ENCODE data around the gene PRM1. TPM values are rescaled to one million over a fixed set of nuclear protein-coding genes. Genes with fewer than 3 reads are reported as not detected.

Gene PRM1
- total and polyA plus RNA-seq, 2 of the 13 experiments (the other 11 are each of a cell fraction or from before 2014, with no cell fraction given), result not detected

- TF ChIP-seq, protein P1, sequence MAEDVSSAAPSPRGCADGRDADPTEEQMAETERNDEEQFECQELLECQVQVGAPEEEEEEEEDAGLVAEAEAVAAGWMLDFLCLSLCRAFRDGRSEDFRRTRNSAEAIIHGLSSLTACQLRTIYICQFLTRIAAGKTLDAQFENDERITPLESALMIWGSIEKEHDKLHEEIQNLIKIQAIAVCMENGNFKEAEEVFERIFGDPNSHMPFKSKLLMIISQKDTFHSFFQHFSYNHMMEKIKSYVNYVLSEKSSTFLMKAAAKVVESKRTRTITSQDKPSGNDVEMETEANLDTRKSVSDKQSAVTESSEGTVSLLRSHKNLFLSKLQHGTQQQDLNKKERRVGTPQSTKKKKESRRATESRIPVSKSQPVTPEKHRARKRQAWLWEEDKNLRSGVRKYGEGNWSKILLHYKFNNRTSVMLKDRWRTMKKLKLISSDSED (CRISPR knock-in tag; IDR thresholded peaks at IDR 0.05), result no peak
- no peak for TF ChIP-seq GATAD1 (CRISPR knock-in tag; IDR thresholded peaks at IDR 0.05)
- TF ChIP-seq SUZ12 (IDR thresholded peaks at IDR 0.05; ENCODE audit: low read depth, low read length), result no peak
- TF ChIP-seq NR0B2 (CRISPR knock-in tag; IDR thresholded peaks at IDR 0.05), result no peak
- TF ChIP-seq PHB2 (IDR thresholded peaks at IDR 0.05; ENCODE audit: partially characterized antibody), result no peak
- TF ChIP-seq CHCHD3 (CRISPR knock-in tag; IDR thresholded peaks at IDR 0.05), result no peak
- TF ChIP-seq RXRA (CRISPR knock-in tag; IDR thresholded peaks at IDR 0.05), result peak; percentile 94
- TF ChIP-seq NFRKB (IDR thresholded peaks at IDR 0.05), result no peak
- no peak for TF ChIP-seq TCF12 (IDR thresholded peaks at IDR 0.05)
- peak; percentile 88; the same call in 1 of the 2 replicates for TF ChIP-seq TCF12 (CRISPR knock-in tag; IDR thresholded peaks at IDR 0.05)
- no peak for TF ChIP-seq SP140L (CRISPR knock-in tag; IDR thresholded peaks at IDR 0.05; ENCODE audit: borderline replicate concordance)
- 0 out of 2 replicates have a peak, but pooled peaks have one; percentile 69 for TF ChIP-seq DNMT1 (CRISPR knock-in tag; IDR thresholded peaks at IDR 0.05)
- TF ChIP-seq, protein P2, sequence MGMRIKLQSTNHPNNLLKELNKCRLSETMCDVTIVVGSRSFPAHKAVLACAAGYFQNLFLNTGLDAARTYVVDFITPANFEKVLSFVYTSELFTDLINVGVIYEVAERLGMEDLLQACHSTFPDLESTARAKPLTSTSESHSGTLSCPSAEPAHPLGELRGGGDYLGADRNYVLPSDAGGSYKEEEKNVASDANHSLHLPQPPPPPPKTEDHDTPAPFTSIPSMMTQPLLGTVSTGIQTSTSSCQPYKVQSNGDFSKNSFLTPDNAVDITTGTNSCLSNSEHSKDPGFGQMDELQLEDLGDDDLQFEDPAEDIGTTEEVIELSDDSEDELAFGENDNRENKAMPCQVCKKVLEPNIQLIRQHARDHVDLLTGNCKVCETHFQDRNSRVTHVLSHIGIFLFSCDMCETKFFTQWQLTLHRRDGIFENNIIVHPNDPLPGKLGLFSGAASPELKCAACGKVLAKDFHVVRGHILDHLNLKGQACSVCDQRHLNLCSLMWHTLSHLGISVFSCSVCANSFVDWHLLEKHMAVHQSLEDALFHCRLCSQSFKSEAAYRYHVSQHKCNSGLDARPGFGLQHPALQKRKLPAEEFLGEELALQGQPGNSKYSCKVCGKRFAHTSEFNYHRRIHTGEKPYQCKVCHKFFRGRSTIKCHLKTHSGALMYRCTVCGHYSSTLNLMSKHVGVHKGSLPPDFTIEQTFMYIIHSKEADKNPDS (CRISPR knock-in tag; IDR thresholded peaks at IDR 0.05), result peak; percentile 86; the same call in 1 of the 2 replicates
- TF ChIP-seq MNT (IDR thresholded peaks at IDR 0.05), result peak; percentile 97
- no peak for TF ChIP-seq ZNF143 (CRISPR knock-in tag; IDR thresholded peaks at IDR 0.05)
- no peak; the same call in 1 of the 2 replicates for TF ChIP-seq ZNF318 (CRISPR knock-in tag; IDR thresholded peaks at IDR 0.05)
Observed at GRCh38 chr16:11309895-11310633, 28.9 kb upstream of the PRM1 start (continued).
